ENCODE data around the gene LRBA. TPM values are rescaled to one million over a fixed set of nuclear protein-coding genes. Genes with fewer than 3 reads are reported as not detected.

LRBA gene
- total RNA-seq, 4 donors from 2014 or later, result 13.3 to 21.2 (median 20.1) TPM

DNA sequence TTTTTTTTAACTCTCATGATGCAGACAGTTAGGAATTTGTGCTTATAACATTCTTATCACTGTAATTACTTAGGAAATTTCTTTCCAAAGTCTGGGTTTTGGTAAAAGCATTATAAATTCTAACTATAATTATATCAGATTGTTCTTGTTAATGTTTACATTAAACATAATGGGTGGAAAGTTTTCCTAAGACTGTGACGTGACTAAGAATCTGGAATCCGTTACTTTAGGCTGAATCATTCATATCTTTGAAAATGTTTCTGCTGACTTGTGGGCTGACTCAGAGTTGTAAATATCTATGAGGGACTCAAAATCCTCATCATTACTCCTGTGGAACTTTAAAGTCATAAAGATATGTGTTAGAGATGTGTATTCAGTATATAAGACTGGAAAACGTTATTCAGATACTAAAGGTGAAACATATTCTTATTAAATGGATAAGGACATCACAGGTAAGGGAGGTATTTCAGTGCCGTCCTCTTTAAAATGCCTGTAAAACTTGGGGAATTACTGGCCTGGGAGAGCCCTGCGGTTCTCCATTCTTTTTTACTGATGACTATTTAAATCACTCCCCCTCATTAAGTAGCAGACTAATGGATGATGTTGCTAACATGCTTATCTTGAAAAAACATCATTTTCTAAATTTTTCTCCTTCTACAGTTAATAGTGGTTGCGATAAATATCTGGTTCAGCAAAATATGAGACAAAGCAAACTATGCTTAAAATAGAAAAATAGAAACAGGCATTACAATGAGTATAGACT lies 777.8 kb downstream of the LRBA start:
- Histone ChIP-seq H3K27ac (replicated peaks in 1 of 4) (peak overlapping the region in 3 of 4 donors; percentile 66 to 78 (median 72)), H3K9me3 (no peaks in the 10 kb centered on the region), H3K4me1 (peaks cover 12 to 30% (median 28%) of the 10 kb centered on the region in 4 donors), H3K4me3 (no peak overlapping the region), H3K27me3 (no peaks in the 10 kb centered on the region), H3K36me3 (peaks cover 0 to 33% (median 23%) of the 10 kb centered on the region in 4 donors)
- 39% methylated on average over 6 of the region's 6 CpGs for WGBS
- TF ChIP-seq CTCF (IDR thresholded peaks at IDR 0.05), result no peak
- TF ChIP-seq POLR2AphosphoS5 (IDR thresholded peaks at IDR 0.05), result peak in 1 of 2 donors; percentile 27
- TF ChIP-seq EP300 (IDR thresholded peaks at IDR 0.05), result no peak
- intact Hi-C loops (cut with DNase I), result no loop called here
- no peak for DNase-seq (ENCODE audit: extremely low spot score)

GRCh38 chr4:150236626-150237025 lies 778.5 kb downstream of the LRBA start:
- intact Hi-C loops (cut with DNase I), result no loop called here
- H3K27me3 ChIP-seq, result no peaks in the 10 kb centered on the region
- H3K27ac ChIP-seq (replicated peaks in 1 of 4), result peak overlapping the region; percentile 57 to 78 (median 69)
- peaks cover 18 to 37% (median 34%) of the 10 kb centered on the region in 4 donors for H3K4me1 ChIP-seq
- H3K4me3 ChIP-seq, result no peak overlapping the region
- peaks cover 0 to 33% (median 23%) of the 10 kb centered on the region in 4 donors for H3K36me3 ChIP-seq
- TF ChIP-seq EP300 (IDR thresholded peaks at IDR 0.05), result no peak
- no peak for TF ChIP-seq CTCF (IDR thresholded peaks at IDR 0.05)
- TF ChIP-seq POLR2A (IDR thresholded peaks at IDR 0.05; ENCODE audit: low read depth), result no peak
- TF ChIP-seq POLR2AphosphoS5 (IDR thresholded peaks at IDR 0.05), result no peak
- H3K9me3 ChIP-seq, result no peaks in the 10 kb centered on the region
- no peak for DNase-seq (ENCODE audit: extremely low spot score)

GRCh38 chr4:150235808-150236271 lies 779.2 kb downstream of the LRBA start:
- intact Hi-C loops (cut with DNase I), result no loop called here
- Histone ChIP-seq H3K36me3 (peaks cover 0 to 33% (median 23%) of the 10 kb centered on the region in 4 donors), H3K4me3 (no peak overlapping the region), H3K9me3 (no peaks in the 10 kb centered on the region), H3K4me1 (peaks cover 20 to 45% (median 41%) of the 10 kb centered on the region in 4 donors), H3K27ac (replicated peaks in 1 of 4) (peak overlapping the region; percentile 57 to 78 (median 69)), H3K27me3 (no peaks in the 10 kb centered on the region)
- no peak for TF ChIP-seq POLR2A (IDR thresholded peaks at IDR 0.05; ENCODE audit: low read depth)
- no peak for TF ChIP-seq POLR2AphosphoS5 (IDR thresholded peaks at IDR 0.05)
- no peak for TF ChIP-seq CTCF (IDR thresholded peaks at IDR 0.05)
- no peak for TF ChIP-seq EP300 (IDR thresholded peaks at IDR 0.05)
- no peak for DNase-seq (ENCODE audit: extremely low spot score)
- 40% methylated on average over 6 of the region's 6 CpGs for WGBS

- TF ChIP-seq POLR2A (IDR thresholded peaks at IDR 0.05; ENCODE audit: low read depth) (no peak), EP300 (IDR thresholded peaks at IDR 0.05) (no peak), POLR2AphosphoS5 (IDR thresholded peaks at IDR 0.05) (no peak)
- Histone ChIP-seq H3K4me1 (peaks cover 20 to 50% (median 46%) of the 10 kb centered on the region in 4 donors), H3K27ac (replicated peaks in 1 of 4) (peak overlapping the region; percentile 57 to 78 (median 69))
These were observed 779.8 kb downstream of the LRBA start for GRCh38 chr4:150235317-150235716.

GRCh38 chr4:150234246-150234645 lies 780.8 kb downstream of the LRBA start:
- intact Hi-C loops (cut with DNase I), result no loop called here
- no peak for DNase-seq (ENCODE audit: extremely low spot score)
- no peak for TF ChIP-seq EP300 (IDR thresholded peaks at IDR 0.05)
- TF ChIP-seq POLR2A (IDR thresholded peaks at IDR 0.05; ENCODE audit: low read depth), result no peak
- no peak for TF ChIP-seq CTCF (IDR thresholded peaks at IDR 0.05)
- no peak for TF ChIP-seq POLR2AphosphoS5 (IDR thresholded peaks at IDR 0.05)
- Histone ChIP-seq H3K9me3 (no peaks in the 10 kb centered on the region), H3K27me3 (no peaks in the 10 kb centered on the region), H3K4me1 (peaks cover 25 to 56% (median 53%) of the 10 kb centered on the region in 4 donors), H3K27ac (replicated peaks in 1 of 4) (no peak overlapping the region), H3K4me3 (no peak overlapping the region), H3K36me3 (peaks cover 0 to 26% (median 21%) of the 10 kb centered on the region in 4 donors)
- WGBS, result 96% methylated on average over 5 of the region's 5 CpGs

More at GRCh38 chr4:150235317-150235716, 779.8 kb downstream of the LRBA start:
- Histone ChIP-seq H3K9me3 (no peaks in the 10 kb centered on the region), H3K27me3 (no peaks in the 10 kb centered on the region), H3K4me3 (no peak overlapping the region), H3K36me3 (peaks cover 0 to 33% (median 23%) of the 10 kb centered on the region in 4 donors)
- WGBS, result 80% methylated on average over 5 of the region's 5 CpGs
- intact Hi-C loops (cut with DNase I), result no loop called here
- no peak for DNase-seq (ENCODE audit: extremely low spot score)
